Endodermal cell (in vitro differentiated cells): ENCODE data around the gene TFF2. TPM values are rescaled to one million over a fixed set of nuclear protein-coding genes. Genes with fewer than 3 reads are reported as not detected.

Source experiments
- DNase-seq: peaks from one replicate; pipeline ENCODE4 v3.0.0-alpha.2; 2017
- H3K27ac ChIP-seq: 2 replicates; pipeline ENCODE4 v1.5.1; 2013; ENCODE audit warnings: mild to moderate bottlenecking, low read depth, low read length, moderate library complexity
- H3K27me3 ChIP-seq: 2 replicates; pipeline ENCODE4 v1.6.1; 2013; ENCODE audit warnings: mild to moderate bottlenecking, low read length, moderate library complexity; ENCODE audit not compliant: insufficient read depth, control insufficient read depth, poor library complexity, severe bottlenecking
- H3K36me3 ChIP-seq: 2 replicates; pipeline ENCODE4 v1.7.0; 2013; ENCODE audit warnings: mild to moderate bottlenecking, low read length, moderate library complexity; ENCODE audit not compliant: control insufficient read depth, insufficient read depth
- H3K4me1 ChIP-seq: one replicate; pipeline ENCODE4 v1.7.0; 2013; ENCODE audit warnings: low read length; ENCODE audit not compliant: control insufficient read depth, insufficient read depth
- H3K4me3 ChIP-seq: 2 replicates; pipeline ENCODE4 v1.5.1; 2013; ENCODE audit warnings: mild to moderate bottlenecking, low read length, moderate library complexity
- H3K9ac ChIP-seq: 2 replicates; pipeline ENCODE4 v1.6.1; 2013; ENCODE audit warnings: mild to moderate bottlenecking, low read length, moderate library complexity; ENCODE audit not compliant: poor library complexity, severe bottlenecking; ENCODE audit errors: extremely low read depth
- H3K9me3 ChIP-seq: 2 replicates; pipeline ENCODE4 v1.6.1; 2013; ENCODE audit warnings: mild to moderate bottlenecking, low read length, moderate library complexity; ENCODE audit not compliant: control insufficient read depth
- H3K27ac Mint-ChIP-seq: 2 replicates; pipeline ENCODE4 v1.8.0; 2020; ENCODE audit warnings: mixed read lengths
- H3K27me3 Mint-ChIP-seq: 2 replicates; pipeline ENCODE4 v1.8.0; 2021; ENCODE audit warnings: mild to moderate bottlenecking, mixed read lengths; ENCODE audit not compliant: insufficient read depth
- H3K36me3 Mint-ChIP-seq: 2 replicates; pipeline ENCODE4 v1.8.0; 2020; ENCODE audit warnings: low read depth, mixed read lengths
- H3K4me1 Mint-ChIP-seq: 2 replicates; pipeline ENCODE4 v1.8.0; 2020; ENCODE audit warnings: mixed read lengths
- H3K4me3 Mint-ChIP-seq: 2 replicates; pipeline ENCODE4 v1.8.0; 2020; ENCODE audit warnings: mild to moderate bottlenecking, moderate library complexity, mixed read lengths
- H3K9me3 Mint-ChIP-seq: 2 replicates; pipeline ENCODE4 v1.8.0; 2020; ENCODE audit warnings: mild to moderate bottlenecking, mixed read lengths
- WGBS, 2 experiments: methylation state at CpG; one replicate each; pipeline versions ENCODE4 v1.1.5 to v1.1.7; 2013; ENCODE audit warnings: missing lambda C conversion rate in 2 of 2, mixed read lengths in 1 of 2; ENCODE audit not compliant: insufficient coverage in 1 of 2, insufficient read length in 1 of 2; 5-methylcytosine and 5-hydroxymethylcytosine counted together
- total RNA-seq, 2 donors: library from RNA; stranded (reverse); fragmentation: NEBNext Ultra II Directional in 1 of 2; extraction: Animal tissue kit (Norgen Biotek cat#: 25700) in 1 of 2; gene quantifications; 2 replicates in 1 of 2; 3 replicates in 1 of 2; pipeline ENCODE4 v1.2.1, GENCODE V29; 2021
- TF ChIP-seq, protein P1 (sequence below): fragments of 200-600 bp; sonication (generic); conservative IDR thresholded peaks from 2 replicates; pipeline ENCODE4 v1.5.0; 2021; ENCODE audit warnings: antibody characterized with exemption, mild to moderate bottlenecking

The TFF2 gene
- total RNA-seq, 2 donors from 2014 or later, result not detected

DNA sequence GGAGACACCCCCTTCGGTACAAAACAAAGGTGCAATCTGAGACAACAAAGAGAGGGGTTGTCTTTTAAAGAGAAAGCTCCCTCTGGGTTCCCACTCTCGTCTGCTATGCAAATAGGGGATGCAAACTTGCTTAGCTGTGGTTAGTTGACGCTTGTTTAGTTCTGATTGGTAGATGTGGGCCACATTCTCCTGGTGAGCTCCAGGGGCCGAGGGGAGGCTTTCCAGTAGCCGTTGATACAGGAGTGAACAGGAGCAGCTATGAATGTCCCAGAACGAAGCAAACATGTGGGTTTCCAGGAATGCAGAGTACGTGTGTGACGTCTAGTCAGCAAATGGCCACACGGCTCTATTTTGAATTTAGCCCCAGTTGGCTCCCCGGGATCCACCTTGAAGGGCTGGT is 14.7 kb downstream of the TFF2 start:
- Mint-ChIP-seq H3K4me3 (no peak overlapping the region), H3K9me3 (peaks cover 5% of the 10 kb centered on the region), H3K36me3 (no peaks in the 10 kb centered on the region), H3K4me1 (peaks cover 5% of the 10 kb centered on the region), H3K27ac (peak overlapping the region; percentile 60), H3K27me3 (peaks cover 2% of the 10 kb centered on the region)
- no peak overlapping the region for H3K27ac ChIP-seq
- H3K4me1 ChIP-seq, result no peaks in the 10 kb centered on the region
- no peaks in the 10 kb centered on the region for H3K36me3 ChIP-seq
- TF ChIP-seq, protein P1, sequence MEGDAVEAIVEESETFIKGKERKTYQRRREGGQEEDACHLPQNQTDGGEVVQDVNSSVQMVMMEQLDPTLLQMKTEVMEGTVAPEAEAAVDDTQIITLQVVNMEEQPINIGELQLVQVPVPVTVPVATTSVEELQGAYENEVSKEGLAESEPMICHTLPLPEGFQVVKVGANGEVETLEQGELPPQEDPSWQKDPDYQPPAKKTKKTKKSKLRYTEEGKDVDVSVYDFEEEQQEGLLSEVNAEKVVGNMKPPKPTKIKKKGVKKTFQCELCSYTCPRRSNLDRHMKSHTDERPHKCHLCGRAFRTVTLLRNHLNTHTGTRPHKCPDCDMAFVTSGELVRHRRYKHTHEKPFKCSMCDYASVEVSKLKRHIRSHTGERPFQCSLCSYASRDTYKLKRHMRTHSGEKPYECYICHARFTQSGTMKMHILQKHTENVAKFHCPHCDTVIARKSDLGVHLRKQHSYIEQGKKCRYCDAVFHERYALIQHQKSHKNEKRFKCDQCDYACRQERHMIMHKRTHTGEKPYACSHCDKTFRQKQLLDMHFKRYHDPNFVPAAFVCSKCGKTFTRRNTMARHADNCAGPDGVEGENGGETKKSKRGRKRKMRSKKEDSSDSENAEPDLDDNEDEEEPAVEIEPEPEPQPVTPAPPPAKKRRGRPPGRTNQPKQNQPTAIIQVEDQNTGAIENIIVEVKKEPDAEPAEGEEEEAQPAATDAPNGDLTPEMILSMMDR, result no peak
- no peaks in the 10 kb centered on the region for H3K27me3 ChIP-seq
- no peak overlapping the region for H3K9ac ChIP-seq
- 48 to 53% methylated on average over 9 to 10 of the region's 10 CpGs for WGBS, 2 experiments
- H3K4me3 ChIP-seq, result no peak overlapping the region
- peaks cover 12% of the 10 kb centered on the region for H3K9me3 ChIP-seq
- peak; percentile 80 for DNase-seq

DNA sequence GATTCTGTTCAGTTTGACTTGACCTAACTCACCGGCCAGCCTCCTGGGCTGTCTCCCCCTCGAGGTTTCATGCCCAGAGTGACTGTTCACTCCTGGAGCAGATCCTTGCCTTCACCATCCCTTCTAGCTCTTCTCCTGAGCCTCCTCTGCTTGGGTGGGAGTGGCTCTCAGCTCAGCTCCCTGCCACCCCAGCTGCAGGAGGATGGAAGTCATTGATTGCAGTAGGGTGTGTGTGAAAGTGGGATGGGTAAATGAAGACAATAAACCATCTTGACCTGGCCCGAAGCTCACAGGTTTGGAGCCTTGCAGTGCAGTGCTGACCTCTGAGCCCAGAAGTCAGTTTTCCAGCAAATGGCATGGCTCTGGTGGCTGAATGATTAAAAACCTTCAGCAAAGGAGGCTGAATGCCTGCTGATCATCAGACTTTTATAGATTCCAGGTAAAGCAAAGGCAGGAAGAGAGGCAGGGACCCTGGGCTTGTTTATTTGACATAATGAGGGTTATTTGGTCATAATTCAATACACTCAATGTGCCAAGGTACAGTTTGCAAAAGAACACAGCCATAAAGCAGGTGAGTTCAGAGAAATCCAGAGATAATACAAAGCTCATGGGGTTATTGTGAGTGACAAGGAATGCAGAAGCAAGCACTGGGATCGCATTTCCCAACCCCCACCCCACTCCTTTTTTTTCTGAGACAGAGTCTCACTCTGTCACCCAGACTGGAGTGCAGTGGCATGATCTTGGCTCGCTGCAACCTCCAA is 18.1 kb downstream of the TFF2 start:
- peaks cover 6% of the 10 kb centered on the region for H3K36me3 Mint-ChIP-seq
- Histone ChIP-seq H3K36me3 (no peaks in the 10 kb centered on the region), H3K9me3 (peaks cover 18% of the 10 kb centered on the region), H3K9ac (no peak overlapping the region), H3K4me1 (no peaks in the 10 kb centered on the region), H3K27ac (no peak overlapping the region), H3K27me3 (no peaks in the 10 kb centered on the region), H3K4me3 (no peak overlapping the region)
- peaks cover 2% of the 10 kb centered on the region for H3K27me3 Mint-ChIP-seq
- no peak overlapping the region for H3K27ac Mint-ChIP-seq
- TF ChIP-seq, protein P1, result no peak
- peaks cover 22% of the 10 kb centered on the region for H3K9me3 Mint-ChIP-seq
- no peaks in the 10 kb centered on the region for H3K4me1 Mint-ChIP-seq
- H3K4me3 Mint-ChIP-seq, result no peak overlapping the region
- WGBS, 2 experiments, result 92 to 97% methylated on average over 5 of the region's 5 CpGs
- DNase-seq, result peak; percentile 30

DNA sequence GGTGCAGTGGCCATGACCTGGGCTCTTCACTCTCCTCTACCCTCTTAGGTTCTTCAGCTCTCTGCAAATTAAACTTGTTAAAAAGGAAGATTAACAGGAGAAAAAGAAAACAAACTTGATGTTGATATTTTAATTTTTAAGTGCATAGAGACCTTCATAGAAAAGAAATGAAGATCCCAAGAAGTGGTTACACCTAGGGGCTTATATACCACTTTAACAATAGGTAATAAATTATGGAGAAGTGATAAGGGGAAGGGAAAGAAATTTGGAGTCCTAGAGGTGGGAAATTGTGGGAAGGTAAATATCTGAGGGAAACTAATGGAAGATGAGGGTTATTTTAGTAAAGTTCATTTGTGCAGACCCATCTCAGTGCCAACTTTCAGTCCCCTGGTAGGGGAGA is 19.1 kb downstream of the TFF2 start:
- Mint-ChIP-seq H3K27me3 (peaks cover 2% of the 10 kb centered on the region), H3K4me3 (no peak overlapping the region), H3K9me3 (peaks cover 22% of the 10 kb centered on the region), H3K27ac (no peak overlapping the region), H3K4me1 (no peaks in the 10 kb centered on the region), H3K36me3 (peaks cover 6% of the 10 kb centered on the region)
- Histone ChIP-seq H3K9me3 (peaks cover 18% of the 10 kb centered on the region), H3K36me3 (no peaks in the 10 kb centered on the region), H3K4me3 (no peak overlapping the region), H3K4me1 (no peaks in the 10 kb centered on the region), H3K9ac (no peak overlapping the region), H3K27me3 (no peaks in the 10 kb centered on the region), H3K27ac (no peak overlapping the region)
- TF ChIP-seq, protein P1, result no peak
- no peak for DNase-seq
